ENCODE data around the gene CAMSAP1.

DNA sequence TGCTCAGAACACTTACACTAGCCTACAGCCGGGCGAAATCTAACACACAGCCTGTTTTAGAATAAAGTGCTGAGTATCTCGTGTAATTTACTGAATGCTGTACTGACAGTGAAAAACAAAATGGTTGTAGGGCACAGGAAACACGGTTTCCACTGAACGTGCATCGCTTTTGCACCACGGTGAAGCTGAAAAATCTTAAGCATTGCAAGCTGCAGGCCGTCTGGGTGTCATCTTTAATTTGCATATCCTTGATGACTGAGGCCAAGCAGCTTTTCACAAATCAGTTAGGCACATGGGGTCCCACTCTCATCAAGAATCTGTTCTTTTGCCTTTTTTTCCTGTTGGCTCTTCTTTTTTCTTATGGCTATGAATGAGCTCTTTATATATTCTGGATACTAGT, 58.2 kb downstream of the CAMSAP1 start:
- TF ChIP-seq EZH2 (IDR thresholded peaks at IDR 0.05; ENCODE audit: insufficient read depth, poor library complexity, severe bottlenecking) (no peak), EZH2phosphoT487 (IDR thresholded peaks at IDR 0.05; ENCODE audit: insufficient read depth, low read depth) (no peak)

All from GM23248 (cell line).